ENCODE data around the gene ZNF385B.

DNA sequence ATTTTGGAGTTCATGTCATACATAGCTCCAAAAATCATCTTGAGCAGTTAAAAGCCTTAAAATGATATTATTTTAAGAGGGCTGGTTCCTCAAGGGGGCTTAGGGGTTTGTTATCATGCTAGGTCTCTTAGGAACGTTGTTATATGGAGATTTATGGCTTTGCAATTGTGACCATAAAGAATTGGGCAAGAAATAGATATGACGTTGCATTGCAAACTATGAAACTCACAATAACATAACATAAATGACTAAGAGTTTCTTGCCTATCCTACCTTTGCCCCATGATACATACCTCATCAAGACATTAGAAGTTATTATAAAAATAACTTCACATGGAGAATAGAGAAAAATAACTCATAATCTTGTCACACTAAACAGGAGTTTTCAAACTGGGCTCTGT lies 390.4 kb downstream of the ZNF385B start:
- TF ChIP-seq POLR2AphosphoS5 (IDR thresholded peaks at IDR 0.05) (no peak), EP300 (IDR thresholded peaks at IDR 0.05) (no peak), CTCF (IDR thresholded peaks at IDR 0.05) (no peak), POLR2A (IDR thresholded peaks at IDR 0.05) (no peak)
